A673 (cell line): ENCODE results near the gene BUB1.

Experiments used
- EZH2 ChIP-seq: fragments of 200-600 bp; sonication (generic); IDR thresholded peaks from 2 replicates; pipeline ENCODE4 v1.6.1; 2017; ENCODE audit warnings: borderline replicate concordance, low read depth, mild to moderate bottlenecking, mixed read lengths, antibody characterized with exemption, low read length; ENCODE audit not compliant: poor library complexity, severe bottlenecking
- TF ChIP-seq, protein P1 (sequence below): fragments of 300-800, 200-600 bp; sonication (generic); conservative IDR thresholded peaks from 2 replicates; pipeline ENCODE4 v1.5.1; 2017; ENCODE audit warnings: low read depth, mild to moderate bottlenecking, antibody characterized with exemption, low read length, moderate library complexity, mixed read lengths

DNA sequence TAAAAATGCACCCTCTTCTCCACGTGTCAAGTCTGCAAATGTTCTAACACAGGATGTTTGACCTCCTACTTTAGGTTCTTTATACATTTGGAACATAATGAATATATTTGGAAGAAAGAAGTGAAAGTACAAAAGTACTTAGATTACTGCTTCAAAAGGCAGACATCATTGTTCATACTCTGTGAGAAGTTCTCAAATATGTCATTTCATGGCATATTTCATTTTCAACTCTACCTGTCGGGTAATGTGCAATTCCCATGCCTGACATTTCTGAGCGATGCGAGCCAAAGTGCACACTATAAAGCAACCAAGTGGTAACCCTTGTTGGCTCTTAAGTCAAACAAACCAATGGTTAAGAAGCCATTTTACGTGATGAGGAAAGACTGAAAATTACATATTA is 7.0 kb downstream of the BUB1 start:
- TF ChIP-seq, protein P1, sequence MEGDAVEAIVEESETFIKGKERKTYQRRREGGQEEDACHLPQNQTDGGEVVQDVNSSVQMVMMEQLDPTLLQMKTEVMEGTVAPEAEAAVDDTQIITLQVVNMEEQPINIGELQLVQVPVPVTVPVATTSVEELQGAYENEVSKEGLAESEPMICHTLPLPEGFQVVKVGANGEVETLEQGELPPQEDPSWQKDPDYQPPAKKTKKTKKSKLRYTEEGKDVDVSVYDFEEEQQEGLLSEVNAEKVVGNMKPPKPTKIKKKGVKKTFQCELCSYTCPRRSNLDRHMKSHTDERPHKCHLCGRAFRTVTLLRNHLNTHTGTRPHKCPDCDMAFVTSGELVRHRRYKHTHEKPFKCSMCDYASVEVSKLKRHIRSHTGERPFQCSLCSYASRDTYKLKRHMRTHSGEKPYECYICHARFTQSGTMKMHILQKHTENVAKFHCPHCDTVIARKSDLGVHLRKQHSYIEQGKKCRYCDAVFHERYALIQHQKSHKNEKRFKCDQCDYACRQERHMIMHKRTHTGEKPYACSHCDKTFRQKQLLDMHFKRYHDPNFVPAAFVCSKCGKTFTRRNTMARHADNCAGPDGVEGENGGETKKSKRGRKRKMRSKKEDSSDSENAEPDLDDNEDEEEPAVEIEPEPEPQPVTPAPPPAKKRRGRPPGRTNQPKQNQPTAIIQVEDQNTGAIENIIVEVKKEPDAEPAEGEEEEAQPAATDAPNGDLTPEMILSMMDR, result no peak
- no peak for TF ChIP-seq EZH2
